OCI-LY1 (cell line): Measurements from ENCODE around the gene GZMM.

ENCODE experiments used
- EZH2 ChIP-seq: fragments of 200-600 bp; sonication (generic), shearing (Covaris generic); IDR thresholded peaks from 2 replicates; pipeline ENCODE4 v1.8.0; 2017; ENCODE audit warnings: borderline replicate concordance, mixed run types, mild to moderate bottlenecking, antibody characterized with exemption, low read length, moderate library complexity, mixed read lengths
- TF ChIP-seq, protein P1 (sequence below): fragments of 200-600 bp; sonication (generic), shearing (Covaris generic); IDR thresholded peaks from 2 replicates; pipeline ENCODE4 v1.5.1; 2017; ENCODE audit warnings: mild to moderate bottlenecking, antibody characterized with exemption, low read length, moderate library complexity, mixed read lengths

DNA sequence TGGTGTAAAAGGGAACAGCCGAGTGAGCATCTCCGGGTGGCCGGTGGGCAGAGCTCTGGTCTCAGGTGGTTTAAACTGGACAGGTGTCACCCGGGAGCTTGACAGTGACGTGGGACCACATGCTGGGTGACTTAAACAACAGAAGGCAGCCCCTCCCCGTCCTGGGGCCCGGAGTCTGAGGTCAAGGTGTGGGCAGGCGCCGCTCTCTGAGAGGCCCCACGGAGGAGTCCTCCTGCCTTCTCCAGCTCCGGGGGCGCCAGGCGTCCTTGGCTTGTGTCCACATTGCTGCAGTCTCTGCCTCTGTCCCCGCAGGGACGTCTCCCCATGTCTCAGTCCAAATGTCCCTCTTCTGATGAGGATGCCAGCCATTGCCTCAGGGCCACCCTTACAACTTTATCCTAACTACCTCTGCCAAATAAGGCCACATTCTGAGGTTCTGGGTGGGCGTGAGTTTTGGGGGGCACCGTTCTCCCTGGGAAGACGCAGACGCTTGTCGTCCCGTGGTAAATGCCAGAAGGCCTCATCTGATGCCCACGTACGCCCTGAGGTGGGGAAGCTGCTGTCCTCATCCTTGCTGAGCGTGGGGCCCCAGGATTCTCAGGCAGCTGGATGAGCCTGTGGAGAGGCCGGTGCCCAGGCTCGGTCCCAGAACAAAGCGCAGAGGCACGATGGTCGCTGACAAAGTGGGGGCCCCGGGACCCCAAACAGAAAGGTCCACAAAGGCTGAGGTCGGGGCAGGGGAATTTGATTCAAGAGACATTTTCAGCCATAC, 12.9 kb downstream of the GZMM start:
- TF ChIP-seq, protein P1, sequence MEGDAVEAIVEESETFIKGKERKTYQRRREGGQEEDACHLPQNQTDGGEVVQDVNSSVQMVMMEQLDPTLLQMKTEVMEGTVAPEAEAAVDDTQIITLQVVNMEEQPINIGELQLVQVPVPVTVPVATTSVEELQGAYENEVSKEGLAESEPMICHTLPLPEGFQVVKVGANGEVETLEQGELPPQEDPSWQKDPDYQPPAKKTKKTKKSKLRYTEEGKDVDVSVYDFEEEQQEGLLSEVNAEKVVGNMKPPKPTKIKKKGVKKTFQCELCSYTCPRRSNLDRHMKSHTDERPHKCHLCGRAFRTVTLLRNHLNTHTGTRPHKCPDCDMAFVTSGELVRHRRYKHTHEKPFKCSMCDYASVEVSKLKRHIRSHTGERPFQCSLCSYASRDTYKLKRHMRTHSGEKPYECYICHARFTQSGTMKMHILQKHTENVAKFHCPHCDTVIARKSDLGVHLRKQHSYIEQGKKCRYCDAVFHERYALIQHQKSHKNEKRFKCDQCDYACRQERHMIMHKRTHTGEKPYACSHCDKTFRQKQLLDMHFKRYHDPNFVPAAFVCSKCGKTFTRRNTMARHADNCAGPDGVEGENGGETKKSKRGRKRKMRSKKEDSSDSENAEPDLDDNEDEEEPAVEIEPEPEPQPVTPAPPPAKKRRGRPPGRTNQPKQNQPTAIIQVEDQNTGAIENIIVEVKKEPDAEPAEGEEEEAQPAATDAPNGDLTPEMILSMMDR = no peak
- no peak for TF ChIP-seq EZH2
